Pancreas (tissue), 10 donors: Measurements from ENCODE around the gene PPP2R2C. TPM values are rescaled to one million over a fixed set of nuclear protein-coding genes. Genes with fewer than 3 reads are reported as not detected.

ENCODE experiments used
- ATAC-seq, 4 donors: fragments of 200-7000 bp; cut with Tn5 transposase; one replicate each; pipeline versions ENCODE4 v1.8.0 to v1.9.1; 2020; ENCODE audit warnings: mild to moderate bottlenecking in 4 of 4, moderate library complexity in 4 of 4
- DNase-seq, 6 donors: peaks; one replicate each; pipeline ENCODE4 v3.0.0-alpha.2; 2020
- FAIRE-seq: peaks from 2 replicates; lab custom pipeline; 2012; peaks lifted over from hg19 to GRCh38; lab: Jason Lieb, UNC
- H3K27ac ChIP-seq, 4 donors: fragments of 200-600 bp; sonication (generic); 1 replicate in 3 of 4; 2 replicates in 1 of 4; pipeline versions ENCODE4 v1.5.0 to v1.8.0; 2020
- H3K27me3 ChIP-seq, 4 donors: fragments of 200-600 bp; one replicate each; pipeline ENCODE4 v1.8.0; 2021
- H3K36me3 ChIP-seq, 3 donors: fragments of 200-600 bp; sonication (generic) in 1 of 3; one replicate each; pipeline versions ENCODE4 v1.5.0 to v1.8.0; 2020 to 2021
- H3K4me1 ChIP-seq, 3 donors: fragments of 200-600 bp; one replicate each; pipeline ENCODE4 v1.8.0; 2021
- H3K4me3 ChIP-seq, 4 donors: fragments of 200-600 bp; sonication (generic) in 2 of 4; one replicate each; pipeline versions ENCODE4 v1.5.0 to v1.8.0; 2020 to 2021
- H3K9me3 ChIP-seq, 4 donors: fragments of 200-600 bp; one replicate each; pipeline ENCODE4 v1.8.0; 2021
- CTCF ChIP-seq, 4 donors: fragments of 200-600 bp; sonication (generic) in 3 of 4; IDR thresholded peaks; one replicate each; pipeline versions ENCODE4 v1.5.0 to v1.8.0; 2021; ENCODE audit warnings: antibody characterized with exemption in 4 of 4
- WGBS, 2 donors: extraction: QIAGEN DNeasy Blood & Tissue Kit; methylation state at CpG; one replicate each; pipeline ENCODE4 v1.1.7; 2013; 5-methylcytosine and 5-hydroxymethylcytosine counted together
- intact Hi-C, 3 donors: fragments of 100-400 bp; cut with DNase I; formaldehyde crosslinking; loops; one replicate each; pipeline versions ENCODE4 v1.11.1 to v1.14.2; 2022
- polyA plus RNA-seq, 2 donors: library from polyadenylated mRNA; stranded (reverse); fragments of 200-250 nt; gene quantifications; one replicate each; pipeline ENCODE4 v1.2.3, GENCODE V29; 2013
- total RNA-seq, 6 donors: library from RNA; stranded (reverse); fragmentation: NEBNext Ultra II Directional in 4 of 6; extraction: Animal tissue kit (Norgen Biotek cat#: 25700) in 4 of 6; gene quantifications; one replicate each; pipeline versions ENCODE4 v1.2.1 to v1.2.4, GENCODE V29; 2021 to 2023
- donor health status: healthy with polysubstance abuse.
- donor health status: DM: no; HTN: no; CAD: no; lungs with moderate emphysema.
- donor health status: DM: no; HTN: no; CAD: no.
- donor health status: control.
- donor health status: control.
- donor health status: Bipolar disorder and iron deficiency.
- donor health status: DM: yes; HTN: yes; CAD: no.
- donor health status: DM: no; HTN: no; CAD: no.
- donor health status: DM: no; HTN: no; CAD: no.
- donor health status: DM: yes; HTN: yes; CAD: no.

Gene PPP2R2C
- total and polyA plus RNA-seq, 8 donors: 0.05 to 2.0 (median 0.55) TPM

GRCh38 chr4:6291784-6292297 is 180.6 kb downstream of the PPP2R2C start:
- ATAC-seq: peak in 1 of 4 donors; percentile 11
- intact Hi-C loops: no loop called here

GRCh38 chr4:6290769-6291547 is 181.5 kb downstream of the PPP2R2C start:
- TF ChIP-seq CTCF (IDR thresholded peaks at IDR 0.05): no peak
- peaks cover 0 to 26% (median 0%) of the 10 kb centered on the region in 3 donors for H3K36me3 ChIP-seq
- no peaks in the 10 kb centered on the region for H3K9me3 ChIP-seq
- H3K27me3 ChIP-seq: no peaks in the 10 kb centered on the region
- no peak for ATAC-seq
- no peak overlapping the region for H3K27ac ChIP-seq
- 86 to 91% methylated on average over 25 of the region's 25 CpGs for WGBS, 2 donors
- no peak overlapping the region for H3K4me3 ChIP-seq
- intact Hi-C loops: no loop called here
- FAIRE-seq: no peak
- DNase-seq: peak in 2 of 6 donors; percentile 18 to 53
- no peaks in the 10 kb centered on the region for H3K4me1 ChIP-seq

More at GRCh38 chr4:6291784-6292297, 180.6 kb downstream of the PPP2R2C start:
- Histone ChIP-seq H3K36me3 (peaks cover 0 to 33% (median 0%) of the 10 kb centered on the region in 3 donors), H3K27me3 (no peaks in the 10 kb centered on the region), H3K4me1 (no peaks in the 10 kb centered on the region), H3K4me3 (no peak overlapping the region), H3K27ac (no peak overlapping the region), H3K9me3 (no peaks in the 10 kb centered on the region)
- 88 to 91% methylated on average over 21 of the region's 21 CpGs for WGBS, 2 donors
- no peak for DNase-seq
- no peak for TF ChIP-seq CTCF (IDR thresholded peaks at IDR 0.05)
- FAIRE-seq: no peak

GRCh38 chr4:6290256-6290655 is 182.2 kb downstream of the PPP2R2C start:
- 91 to 92% methylated on average over 7 of the region's 7 CpGs for WGBS, 2 donors
- Histone ChIP-seq H3K9me3 (no peaks in the 10 kb centered on the region), H3K27me3 (no peaks in the 10 kb centered on the region), H3K36me3 (peaks cover 0 to 26% (median 0%) of the 10 kb centered on the region in 3 donors), H3K4me3 (no peak overlapping the region), H3K4me1 (no peaks in the 10 kb centered on the region), H3K27ac (no peak overlapping the region)
- no peak for TF ChIP-seq CTCF (IDR thresholded peaks at IDR 0.05)
- FAIRE-seq: no peak
- ATAC-seq: no peak
- DNase-seq: no peak
- intact Hi-C loops: no loop called here

- no peaks in the 10 kb centered on the region for H3K9me3 ChIP-seq
- H3K27me3 ChIP-seq: no peaks in the 10 kb centered on the region
- ATAC-seq (no peak), DNase-seq (no peak), FAIRE-seq (no peak)
- intact Hi-C loops: no loop called here
- TF ChIP-seq CTCF (IDR thresholded peaks at IDR 0.05): no peak
- WGBS, 2 donors: 94 to 96% methylated on average over 15 of the region's 15 CpGs
- no peaks in the 10 kb centered on the region for H3K4me1 ChIP-seq
- H3K27ac ChIP-seq: no peak overlapping the region
- no peak overlapping the region for H3K4me3 ChIP-seq
- H3K36me3 ChIP-seq: peaks cover 0 to 26% (median 0%) of the 10 kb centered on the region in 3 donors
These were observed 183.5 kb downstream of the PPP2R2C start for GRCh38 chr4:6288871-6289270.

GRCh38 chr4:6288342-6288741 is 184.1 kb downstream of the PPP2R2C start:
- intact Hi-C loops: no loop called here
- 93 to 98% methylated on average over 5 of the region's 5 CpGs for WGBS, 2 donors

More at GRCh38 chr4:6288342-6288741, 184.1 kb downstream of the PPP2R2C start:
- H3K9me3 ChIP-seq: no peaks in the 10 kb centered on the region
- H3K36me3 ChIP-seq: peaks cover 0 to 26% (median 0%) of the 10 kb centered on the region in 3 donors
- no peaks in the 10 kb centered on the region for H3K4me1 ChIP-seq
- ATAC-seq (no peak), DNase-seq (no peak), FAIRE-seq (no peak)
- no peaks in the 10 kb centered on the region for H3K27me3 ChIP-seq
- no peak for TF ChIP-seq CTCF (IDR thresholded peaks at IDR 0.05)
- no peak overlapping the region for H3K4me3 ChIP-seq
- no peak overlapping the region for H3K27ac ChIP-seq
